GM18517 (cell line): ENCODE measurements around the gene TMEM86A.
A peak's percentile ranks its signal among the peaks of the same experiment; 100 is the strongest.

ENCODE experiments used
- ATAC-seq: cut with Tn5 transposase; IDR thresholded peaks from one replicate; pipeline ENCODE4 v1.9.1; 2021; ENCODE audit warnings: mild to moderate bottlenecking, moderate library complexity; ENCODE audit not compliant: unreplicated experiment

Gene TMEM86A

GRCh38 chr11:18722293-18722637 lies 23.7 kb downstream of the TMEM86A start:
- ATAC-seq = peak; percentile 28

GRCh38 chr11:18723991-18724390 lies 25.4 kb downstream of the TMEM86A start:
- ATAC-seq = no peak

- no peak for ATAC-seq
Observed at GRCh38 chr11:18726040-18726439, 27.5 kb downstream of the TMEM86A start, which contains the start of gene IGSF22. Gene IGSF22, minus strand, starts transcription at chr11:18726188. Its CDS starts 1,952 bp downstream, at chr11:18724236.

- no peak for ATAC-seq
Observed at GRCh38 chr11:18727479-18728236, 29.1 kb downstream of the TMEM86A start.

- no peak for ATAC-seq
Observed at GRCh38 chr11:18728658-18729057, 30.1 kb downstream of the TMEM86A start.

- no peak for ATAC-seq
Observed at GRCh38 chr11:18729426-18729825, 30.8 kb downstream of the TMEM86A start.

GRCh38 chr11:18730020-18730419 lies 31.4 kb downstream of the TMEM86A start:
- ATAC-seq = no peak

GRCh38 chr11:18731441-18731840 lies 32.9 kb downstream of the TMEM86A start:
- ATAC-seq = peak; percentile 21

- ATAC-seq = peak; percentile 70
Observed at GRCh38 chr11:18731949-18732821, 33.6 kb downstream of the TMEM86A start.

- no peak for ATAC-seq
Observed at GRCh38 chr11:18733202-18733601, 34.6 kb downstream of the TMEM86A start.

GRCh38 chr11:18736590-18737148 lies 38.1 kb downstream of the TMEM86A start:
- ATAC-seq = no peak

GRCh38 chr11:18737642-18738041 lies 39.1 kb downstream of the TMEM86A start:
- ATAC-seq = no peak

GRCh38 chr11:18739685-18740084 lies 41.1 kb downstream of the TMEM86A start:
- ATAC-seq = no peak

GRCh38 chr11:18741783-18742182 lies 43.2 kb downstream of the TMEM86A start:
- ATAC-seq = no peak

- ATAC-seq = no peak
Observed at GRCh38 chr11:18743365-18743764, 44.8 kb downstream of the TMEM86A start.

GRCh38 chr11:18743900-18744514 lies 45.4 kb downstream of the TMEM86A start:
- no peak for ATAC-seq

GRCh38 chr11:18745251-18745650 lies 46.7 kb downstream of the TMEM86A start:
- ATAC-seq = no peak

GRCh38 chr11:18748766-18749365 lies 50.3 kb downstream of the TMEM86A start:
- ATAC-seq = no peak

GRCh38 chr11:18749681-18750319 lies 51.2 kb downstream of the TMEM86A start:
- ATAC-seq = no peak

GRCh38 chr11:18750944-18751343 lies 52.4 kb downstream of the TMEM86A start:
- no peak for ATAC-seq
